NCI-H1105 treated with DMSO at 0.1 percent for 48 hours (cell line): ENCODE measurements around the gene ABCF1.

Experiments used
- DNase-seq: peaks from one replicate; lab custom pipeline; 2025; lab: John Stamatoyannopoulos, UW

The ABCF1 gene

GRCh38 chr6:30626484-30627366, 55.5 kb downstream of the ABCF1 start, which contains the start of gene ATAT1:
Gene ATAT1 (plus strand): TSS chr6:30626874.
- DNase-seq = peak; percentile 82

GRCh38 chr6:30635834-30636233, 64.6 kb downstream of the ABCF1 start:
- no peak for DNase-seq

GRCh38 chr6:30640481-30640880, 69.2 kb downstream of the ABCF1 start:
- DNase-seq = no peak

GRCh38 chr6:30641048-30641447, 69.8 kb downstream of the ABCF1 start:
- no peak for DNase-seq
